HUES6 (cell line): Measurements from ENCODE around the gene LRP5.
A peak's percentile ranks its signal among the peaks of the same experiment; 100 is the strongest.

Source experiments
- H3K27ac ChIP-seq: 2 replicates; pipeline ENCODE4 v1.7.0; 2013; ENCODE audit warnings: low read depth, mild to moderate bottlenecking, low read length, inconsistent platforms
- H3K27me3 ChIP-seq: 2 replicates; pipeline ENCODE4 v1.6.1; 2013; ENCODE audit warnings: low read length; ENCODE audit not compliant: control insufficient read depth, insufficient read depth
- H3K36me3 ChIP-seq: 2 replicates; pipeline ENCODE4 v1.6.1; 2013; ENCODE audit warnings: low read length; ENCODE audit not compliant: control insufficient read depth, insufficient read depth
- H3K4me1 ChIP-seq: 2 replicates; pipeline ENCODE4 v1.6.1; 2013; ENCODE audit warnings: low read length; ENCODE audit not compliant: control insufficient read depth, insufficient read depth
- H3K4me3 ChIP-seq: 2 replicates; pipeline ENCODE4 v1.5.1; 2013; ENCODE audit warnings: low read depth, low read length
- H3K9ac ChIP-seq: one replicate; pipeline ENCODE4 v1.6.1; 2013; ENCODE audit warnings: mild to moderate bottlenecking, low read length
- H3K9me3 ChIP-seq: 2 replicates; pipeline ENCODE4 v1.6.1; 2013; ENCODE audit warnings: low read depth, low read length; ENCODE audit not compliant: control insufficient read depth, insufficient read depth

Gene LRP5

GRCh38 chr11:68374531-68374930 lies 62.1 kb downstream of the LRP5 start:
- Histone ChIP-seq H3K4me1 (peaks cover 8% of the 10 kb centered on the region; the same call in 1 of the 2 replicates), H3K36me3 (peaks cover 3% of the 10 kb centered on the region; the same call in 1 of the 2 replicates), H3K9ac (no peak overlapping the region), H3K27me3 (no peaks in the 10 kb centered on the region), H3K27ac (0 out of 2 replicates have a peak overlapping the region, but pooled peaks have one; percentile 74), H3K4me3 (no peak overlapping the region), H3K9me3 (peaks cover 3% of the 10 kb centered on the region; the same call in 1 of the 2 replicates)

DNA sequence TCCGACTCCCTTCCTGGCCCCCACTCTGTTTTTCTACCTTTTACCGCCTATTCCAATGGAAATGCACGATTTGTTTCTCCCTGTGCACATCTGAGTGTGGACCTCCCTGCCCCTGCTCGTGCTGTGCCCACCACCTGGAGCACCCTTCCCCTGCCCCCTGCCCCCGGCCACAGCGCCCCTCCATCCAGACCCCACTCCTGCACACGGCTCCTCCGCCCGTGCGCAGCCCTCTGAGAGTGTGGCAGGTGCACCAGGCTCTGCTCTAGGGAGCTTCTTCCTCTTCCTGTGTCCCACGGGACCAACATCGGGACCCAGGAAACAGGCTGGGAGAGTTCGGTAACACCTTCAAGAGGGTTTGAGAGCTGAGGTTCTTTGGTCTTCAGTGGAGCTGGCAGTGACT lies 62.9 kb downstream of the LRP5 start:
- Histone ChIP-seq H3K4me3 (no peak overlapping the region), H3K36me3 (peaks cover 3% of the 10 kb centered on the region; the same call in 1 of the 2 replicates), H3K9me3 (peaks cover 3% of the 10 kb centered on the region; the same call in 1 of the 2 replicates), H3K27me3 (no peaks in the 10 kb centered on the region), H3K27ac (no peak overlapping the region), H3K4me1 (peaks cover 11% of the 10 kb centered on the region; the same call in 1 of the 2 replicates), H3K9ac (no peak overlapping the region)

DNA sequence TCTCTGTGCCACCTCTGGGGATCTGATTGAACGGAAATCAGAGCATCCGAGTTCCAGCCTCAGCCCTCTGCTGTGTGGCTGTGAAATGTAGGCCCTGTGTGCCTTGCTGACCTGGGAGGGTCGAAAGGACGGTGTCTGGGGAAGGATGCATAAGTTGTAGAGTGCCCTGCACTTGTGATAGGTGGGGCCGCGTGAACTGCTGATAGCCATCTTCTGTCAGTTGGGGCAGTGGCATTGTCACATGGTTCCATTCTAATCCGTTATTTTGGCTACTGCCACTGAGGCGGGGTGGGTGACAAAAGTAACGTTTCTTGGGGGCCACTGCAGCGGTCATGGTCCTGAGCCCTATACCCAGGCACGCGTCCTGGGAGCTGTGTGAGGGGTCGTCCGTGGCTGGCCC lies 63.4 kb downstream of the LRP5 start:
- Histone ChIP-seq H3K4me3 (no peak overlapping the region), H3K4me1 (peaks cover 16% of the 10 kb centered on the region; the same call in 1 of the 2 replicates), H3K9me3 (peaks cover 3% of the 10 kb centered on the region; the same call in 1 of the 2 replicates), H3K36me3 (peaks cover 3% of the 10 kb centered on the region; the same call in 1 of the 2 replicates), H3K27ac (no peak overlapping the region), H3K27me3 (no peaks in the 10 kb centered on the region), H3K9ac (no peak overlapping the region)

GRCh38 chr11:68377389-68377795 lies 65.0 kb downstream of the LRP5 start:
- no peaks in the 10 kb centered on the region for H3K9me3 ChIP-seq
- no peak overlapping the region for H3K9ac ChIP-seq
- peaks cover 17% of the 10 kb centered on the region; the same call in 1 of the 2 replicates for H3K4me1 ChIP-seq
- no peak overlapping the region for H3K4me3 ChIP-seq
- H3K27ac ChIP-seq = no peak overlapping the region
- no peaks in the 10 kb centered on the region for H3K27me3 ChIP-seq
- H3K36me3 ChIP-seq = no peaks in the 10 kb centered on the region; the same call in 1 of the 2 replicates

DNA sequence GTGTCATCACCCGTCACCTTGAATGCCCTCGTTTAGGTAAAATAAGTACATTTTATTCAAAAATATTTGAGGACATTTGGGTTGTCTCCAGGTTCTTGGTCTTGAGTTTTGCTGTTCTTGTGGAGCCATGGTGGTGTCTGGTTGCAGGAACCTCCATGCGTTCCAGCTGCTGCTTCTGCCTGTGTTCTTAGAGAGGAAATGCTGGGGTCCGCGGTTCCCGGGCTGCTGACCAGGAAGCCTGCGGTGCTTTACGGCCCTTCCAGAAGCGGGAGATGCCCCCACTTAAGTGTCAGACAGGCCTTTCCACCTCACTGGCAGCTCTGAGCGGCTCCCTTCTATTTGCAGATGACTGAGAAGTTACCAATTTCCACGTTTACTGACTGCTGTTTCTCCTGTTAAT lies 66.8 kb downstream of the LRP5 start:
- Histone ChIP-seq H3K36me3 (no peaks in the 10 kb centered on the region; the same call in 1 of the 2 replicates), H3K9me3 (no peaks in the 10 kb centered on the region), H3K27me3 (no peaks in the 10 kb centered on the region), H3K4me3 (no peak overlapping the region), H3K9ac (no peak overlapping the region), H3K27ac (no peak overlapping the region), H3K4me1 (peaks cover 9% of the 10 kb centered on the region; the same call in 1 of the 2 replicates)

- no peak overlapping the region for H3K27ac ChIP-seq
- no peak overlapping the region for H3K9ac ChIP-seq
- no peaks in the 10 kb centered on the region for H3K27me3 ChIP-seq
- no peak overlapping the region for H3K4me3 ChIP-seq
- H3K36me3 ChIP-seq = peaks cover under 1% of the 10 kb centered on the region
- peaks cover 9% of the 10 kb centered on the region; the same call in 1 of the 2 replicates for H3K4me1 ChIP-seq
- H3K9me3 ChIP-seq = no peaks in the 10 kb centered on the region; the same call in 1 of the 2 replicates
These were observed 68.6 kb downstream of the LRP5 start for GRCh38 chr11:68380786-68381622.

GRCh38 chr11:68381716-68382115 lies 69.3 kb downstream of the LRP5 start:
- Histone ChIP-seq H3K9ac (no peak overlapping the region), H3K4me1 (peaks cover 9% of the 10 kb centered on the region; the same call in 1 of the 2 replicates), H3K4me3 (no peak overlapping the region), H3K27me3 (no peaks in the 10 kb centered on the region), H3K27ac (no peak overlapping the region), H3K36me3 (peaks cover 8% of the 10 kb centered on the region), H3K9me3 (no peaks in the 10 kb centered on the region; the same call in 1 of the 2 replicates)

- Histone ChIP-seq H3K27ac (no peak overlapping the region), H3K36me3 (peaks cover 9% of the 10 kb centered on the region), H3K4me1 (peaks cover 9% of the 10 kb centered on the region; the same call in 1 of the 2 replicates), H3K9ac (no peak overlapping the region), H3K27me3 (no peaks in the 10 kb centered on the region), H3K9me3 (no peaks in the 10 kb centered on the region; the same call in 1 of the 2 replicates), H3K4me3 (no peak overlapping the region)
These were observed 70.1 kb downstream of the LRP5 start for GRCh38 chr11:68382358-68382998.

GRCh38 chr11:68383976-68384501 lies 71.6 kb downstream of the LRP5 start:
- peaks cover 9% of the 10 kb centered on the region; the same call in 1 of the 2 replicates for H3K4me1 ChIP-seq
- H3K4me3 ChIP-seq = no peak overlapping the region
- no peak overlapping the region for H3K27ac ChIP-seq
- H3K36me3 ChIP-seq = peaks cover 20% of the 10 kb centered on the region
- H3K27me3 ChIP-seq = no peaks in the 10 kb centered on the region
- H3K9me3 ChIP-seq = no peaks in the 10 kb centered on the region; the same call in 1 of the 2 replicates
- no peak overlapping the region for H3K9ac ChIP-seq

DNA sequence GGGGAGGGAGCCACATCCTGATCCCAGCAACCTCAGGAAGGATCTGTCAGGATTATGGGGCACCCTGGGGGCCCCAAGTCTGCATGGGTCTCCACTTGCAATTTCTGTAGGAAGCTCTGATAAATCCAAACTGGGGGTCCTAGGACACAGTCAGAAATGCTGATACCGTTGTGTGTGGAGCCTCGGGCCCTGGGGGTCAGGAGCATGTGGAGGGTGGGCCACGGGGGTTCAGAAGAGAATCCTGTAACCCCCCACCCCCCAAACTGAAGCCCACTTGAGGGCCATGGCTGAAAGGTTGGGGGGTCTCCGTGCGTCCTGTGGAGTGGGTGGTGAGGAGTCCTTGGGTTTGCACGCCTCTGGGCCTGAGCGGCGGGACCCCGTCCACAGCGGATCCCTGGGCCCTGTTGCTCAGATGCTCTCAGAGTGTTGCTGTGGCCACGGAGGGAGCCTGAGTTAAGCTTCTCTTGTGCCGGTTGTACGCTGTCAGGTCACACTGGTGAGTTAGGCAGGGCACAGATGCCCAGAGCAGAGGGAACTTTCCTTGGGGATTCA lies 72.2 kb downstream of the LRP5 start:
- Histone ChIP-seq H3K27me3 (no peaks in the 10 kb centered on the region), H3K9ac (no peak overlapping the region), H3K4me1 (peaks cover 9% of the 10 kb centered on the region; the same call in 1 of the 2 replicates), H3K36me3 (peaks cover 26% of the 10 kb centered on the region), H3K9me3 (no peaks in the 10 kb centered on the region; the same call in 1 of the 2 replicates), H3K4me3 (no peak overlapping the region), H3K27ac (no peak overlapping the region)
